SJSA1 (cell line): ENCODE results near the gene ABHD14A. TPM values are rescaled to one million over a fixed set of nuclear protein-coding genes. Genes with fewer than 3 reads are reported as not detected.

Experiments
- DNase-seq, 2 experiments: peaks; one replicate each; pipeline ENCODE4 v3.0.0-alpha.2; 2015 to 2020; ENCODE audit warnings: low spot score in 2 of 2, low read depth in 1 of 2
- H3K27ac ChIP-seq: fragments of 250-450 bp; sonication (Bioruptor Pico); 2 replicates; pipeline ENCODE4 v1.5.1; 2020; ENCODE audit warnings: mild to moderate bottlenecking, moderate library complexity
- H3K27me3 ChIP-seq: fragments of 250-450 bp; sonication (Bioruptor Pico); replicated peaks from 2 replicates; pipeline ENCODE4 v1.5.1; 2020; ENCODE audit warnings: mild to moderate bottlenecking, moderate library complexity
- H3K36me3 ChIP-seq: fragments of 250-450 bp; sonication (Bioruptor Pico); 2 replicates; pipeline ENCODE4 v1.5.1; 2020; ENCODE audit warnings: mild to moderate bottlenecking
- H3K4me1 ChIP-seq: fragments of 250-450 bp; sonication (Bioruptor Pico); replicated peaks from 2 replicates; pipeline ENCODE4 v1.6.1; 2021; ENCODE audit warnings: mild to moderate bottlenecking
- H3K4me3 ChIP-seq: fragments of 250-450 bp; sonication (Bioruptor Pico); 2 replicates; pipeline ENCODE4 v1.5.1; 2020; ENCODE audit warnings: mild to moderate bottlenecking
- H3K9me3 ChIP-seq: fragments of 250-450 bp; sonication (Bioruptor Pico); replicated peaks from 2 replicates; pipeline ENCODE4 v1.5.1; 2020; ENCODE audit warnings: mild to moderate bottlenecking
- total RNA-seq: library from RNA; depleted of rRNA; stranded (reverse); fragments of >200 nt; shearing (Covaris generic); gene quantifications from 2 replicates; pipeline ENCODE4 v1.2.3, GENCODE V29; 2014

The ABHD14A gene
- total RNA-seq, 1 experiment from 2014 or later = 13.2 TPM

DNA sequence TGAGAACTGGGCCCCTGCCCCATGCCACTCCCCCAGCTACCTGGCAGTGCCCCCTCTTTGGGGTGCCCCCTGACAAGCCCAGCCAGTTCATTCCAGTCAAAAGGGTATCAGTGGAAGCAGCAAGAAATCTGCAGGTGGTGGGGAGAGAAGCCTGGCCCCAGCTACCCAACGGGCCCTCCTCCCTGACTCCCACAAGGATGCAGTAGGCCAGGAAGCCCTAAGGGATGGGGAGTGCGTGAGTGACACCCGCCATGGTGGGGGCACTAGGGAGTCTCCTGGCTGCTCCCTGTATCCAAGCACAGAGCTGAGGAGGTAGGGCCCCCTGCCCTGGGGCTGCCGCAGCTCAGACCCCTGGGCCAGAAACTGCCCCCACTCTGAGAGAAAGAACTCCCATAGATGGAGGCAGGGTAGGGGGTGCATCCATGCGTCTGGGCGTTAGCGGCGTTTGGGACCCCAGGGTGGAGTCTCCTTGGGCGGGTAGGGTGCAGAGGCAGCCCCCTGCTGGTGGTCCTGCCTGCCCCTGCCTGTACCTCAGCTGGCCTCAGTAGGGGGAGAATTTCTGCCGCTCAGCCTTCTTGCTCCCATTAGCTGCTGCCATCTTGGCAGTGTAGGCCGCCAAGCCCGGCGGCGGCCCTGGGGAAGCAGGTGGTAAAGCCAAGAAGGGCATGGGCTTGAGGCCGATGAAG is 17.2 kb upstream of the ABHD14A start:
- H3K9me3 ChIP-seq = no peaks in the 10 kb centered on the region
- DNase-seq = no peak
- H3K4me3 ChIP-seq = no peak overlapping the region
- H3K4me1 ChIP-seq = peaks cover 10% of the 10 kb centered on the region
- no peak overlapping the region for H3K27ac ChIP-seq
- H3K27me3 ChIP-seq = no peaks in the 10 kb centered on the region
- H3K36me3 ChIP-seq = peaks cover 55% of the 10 kb centered on the region

DNA sequence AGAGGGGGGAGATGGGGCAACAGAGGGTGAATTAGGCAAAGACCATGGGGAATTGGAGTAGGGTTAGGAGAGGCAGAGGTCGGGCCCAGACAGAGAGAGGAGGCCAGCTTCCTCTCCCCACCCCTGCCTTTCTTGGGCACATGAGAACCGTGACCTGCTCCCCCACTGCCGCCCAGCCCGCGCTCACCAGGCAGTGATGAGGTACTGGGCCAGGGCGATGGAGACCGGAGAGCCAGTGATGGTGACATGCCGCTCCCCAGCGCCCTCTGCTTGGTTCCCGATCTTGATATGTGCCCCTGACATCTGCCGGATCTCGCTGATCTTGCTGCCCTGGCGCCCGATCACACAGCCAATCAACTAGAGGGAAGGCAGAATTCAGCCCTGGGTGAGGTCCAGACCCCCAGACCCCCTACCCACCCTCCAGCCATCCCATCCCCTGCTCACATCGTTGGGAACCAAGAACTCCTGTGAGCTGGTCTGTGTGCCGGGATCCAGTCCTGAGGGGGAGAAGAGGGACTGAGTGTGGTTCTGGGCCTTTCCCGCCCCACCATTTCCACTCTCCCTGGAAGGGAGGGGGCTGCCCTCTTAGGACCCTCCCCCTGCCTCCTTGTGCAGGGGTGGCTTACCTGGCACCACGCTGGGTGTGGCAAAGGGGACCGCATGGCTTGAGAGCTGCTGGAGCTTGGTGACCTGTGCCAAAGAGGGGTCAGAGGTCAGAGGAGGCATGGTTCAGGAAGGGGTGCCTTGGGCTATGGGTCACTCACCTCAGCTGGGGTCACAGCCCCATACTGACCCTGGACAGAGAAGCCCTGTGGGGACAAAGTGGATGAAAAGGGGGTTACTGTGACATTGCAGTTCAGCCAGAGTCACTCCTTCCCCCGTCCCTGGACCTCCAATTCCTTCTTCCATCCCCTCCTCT is 16.0 kb upstream of the ABHD14A start:
- Histone ChIP-seq H3K36me3 (peaks cover 64% of the 10 kb centered on the region), H3K9me3 (no peaks in the 10 kb centered on the region), H3K4me3 (no peak overlapping the region), H3K4me1 (peaks cover 14% of the 10 kb centered on the region), H3K27ac (no peak overlapping the region), H3K27me3 (no peaks in the 10 kb centered on the region)
- DNase-seq = no peak

DNA sequence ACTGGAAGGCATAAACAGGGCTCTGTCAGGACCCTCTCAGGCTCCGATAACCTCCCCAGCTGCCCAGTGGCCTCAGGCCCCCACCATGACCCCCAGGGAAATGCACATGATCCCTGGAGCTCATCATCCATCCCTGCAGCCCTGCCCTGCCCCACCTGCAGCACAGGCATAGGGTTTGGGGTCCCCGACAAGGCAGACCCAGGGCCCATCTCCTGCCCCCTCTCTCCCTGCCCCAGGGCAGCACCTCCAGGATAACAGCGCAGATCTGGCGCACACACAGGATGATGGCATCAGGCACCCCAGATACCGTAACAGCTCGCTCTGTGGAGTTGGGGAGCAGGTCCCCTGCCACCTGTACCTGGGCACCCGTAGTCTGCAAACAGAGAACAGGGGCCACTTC is 15.2 kb upstream of the ABHD14A start:
- H3K9me3 ChIP-seq = no peaks in the 10 kb centered on the region
- no peak overlapping the region for H3K27ac ChIP-seq
- no peaks in the 10 kb centered on the region for H3K27me3 ChIP-seq
- peaks cover 21% of the 10 kb centered on the region for H3K4me1 ChIP-seq
- peak in 1 of 2 experiments; percentile 38 for DNase-seq
- no peak overlapping the region for H3K4me3 ChIP-seq
- peaks cover 69% of the 10 kb centered on the region for H3K36me3 ChIP-seq

DNA sequence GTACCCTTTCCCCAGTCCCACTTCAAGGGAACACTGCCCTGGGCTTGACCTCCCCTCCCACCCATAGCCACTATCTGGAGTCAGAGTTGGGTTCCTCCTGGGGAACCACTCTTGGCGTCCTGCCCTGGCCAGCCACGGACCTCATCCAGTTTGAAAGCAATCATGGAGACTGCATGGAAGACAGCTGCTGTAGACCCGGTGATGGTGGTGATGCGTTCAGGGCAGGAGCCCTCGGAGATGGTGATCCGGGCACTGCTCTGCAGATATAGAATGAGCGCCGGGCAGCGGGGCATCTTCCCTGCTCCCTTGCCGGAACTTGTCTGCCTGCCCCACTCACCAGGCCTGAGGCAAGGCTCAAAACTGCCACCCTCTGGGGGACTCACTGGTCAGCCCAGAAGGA is 14.5 kb upstream of the ABHD14A start:
- no peaks in the 10 kb centered on the region for H3K27me3 ChIP-seq
- peaks cover 69% of the 10 kb centered on the region for H3K36me3 ChIP-seq
- H3K4me1 ChIP-seq = peaks cover 29% of the 10 kb centered on the region
- H3K9me3 ChIP-seq = no peaks in the 10 kb centered on the region
- no peak overlapping the region for H3K27ac ChIP-seq
- DNase-seq = peak in 1 of 2 experiments; percentile 37
- H3K4me3 ChIP-seq = no peak overlapping the region

DNA sequence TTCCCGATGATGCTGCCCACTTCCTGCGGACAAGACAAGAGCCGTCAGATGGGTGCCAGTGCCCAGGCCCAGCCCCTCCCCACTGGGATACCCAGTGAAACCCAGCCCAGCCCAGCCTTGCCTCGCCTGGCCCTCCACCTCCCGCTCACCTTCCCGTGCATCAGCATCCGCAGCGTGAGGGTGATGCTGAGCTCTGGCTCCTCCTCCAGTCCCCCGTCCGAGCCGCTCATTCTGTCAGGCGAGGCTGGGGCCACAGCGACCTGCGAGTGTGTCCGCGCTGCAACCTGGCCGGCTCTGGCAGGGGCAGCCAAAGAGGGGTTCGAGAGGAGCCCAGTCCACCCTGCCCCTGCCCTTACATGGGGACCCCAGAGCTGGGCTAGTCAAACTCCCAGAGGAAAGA is 13.9 kb upstream of the ABHD14A start:
- no peak for DNase-seq
- Histone ChIP-seq H3K9me3 (no peaks in the 10 kb centered on the region), H3K36me3 (peaks cover 69% of the 10 kb centered on the region), H3K4me3 (no peak overlapping the region), H3K27ac (no peak overlapping the region), H3K4me1 (peaks cover 35% of the 10 kb centered on the region), H3K27me3 (no peaks in the 10 kb centered on the region)

DNA sequence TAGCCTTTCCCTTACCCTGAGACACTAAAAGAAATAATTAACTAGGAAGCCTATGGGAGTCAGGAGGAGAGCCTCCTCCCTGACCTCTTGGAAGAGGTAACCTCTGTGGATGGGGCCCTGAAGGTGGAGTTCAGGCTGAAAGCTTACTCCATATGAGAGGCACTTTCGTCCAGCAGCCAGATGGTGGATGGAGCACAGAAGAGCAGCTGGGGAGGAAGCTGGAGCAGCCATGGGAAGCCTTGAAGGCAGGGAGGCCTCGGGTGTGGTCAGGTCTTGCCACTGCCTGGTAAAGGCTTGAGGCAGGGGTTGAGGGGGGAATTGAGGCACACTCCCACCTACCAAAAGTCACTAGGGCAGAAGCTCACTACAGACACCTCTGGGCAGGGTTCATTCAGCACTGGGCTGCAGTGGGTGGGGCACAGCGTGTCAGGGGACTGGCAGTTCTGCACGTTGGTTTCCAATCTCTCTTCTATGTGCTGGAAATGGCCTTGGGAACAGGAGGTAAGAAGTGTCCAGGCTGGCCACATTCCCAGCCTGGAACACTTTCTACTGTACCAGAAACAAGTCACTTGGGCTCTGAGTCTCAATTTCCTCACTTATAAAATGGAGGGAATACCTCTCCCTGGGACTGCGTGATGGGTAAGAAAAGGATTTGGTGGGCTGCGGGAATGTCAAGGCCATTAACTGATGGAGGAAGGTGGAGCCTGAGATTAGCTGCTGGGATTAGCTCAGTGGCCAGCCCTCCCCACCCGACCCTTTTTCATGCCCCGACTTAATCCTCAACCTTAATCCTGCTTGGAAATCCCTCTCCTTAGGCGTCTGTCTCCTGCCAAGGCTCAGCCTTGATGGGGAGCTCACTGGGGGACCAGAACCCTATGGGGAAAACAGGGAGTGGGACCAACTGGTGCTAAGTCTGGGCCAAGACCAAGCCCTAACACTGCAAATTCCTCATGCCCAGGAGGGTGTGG is 13.0 kb upstream of the ABHD14A start:
- DNase-seq = no peak
- Histone ChIP-seq H3K4me3 (no peak overlapping the region), H3K36me3 (peaks cover 62% of the 10 kb centered on the region), H3K9me3 (no peaks in the 10 kb centered on the region), H3K4me1 (peaks cover 44% of the 10 kb centered on the region), H3K27me3 (no peaks in the 10 kb centered on the region), H3K27ac (no peak overlapping the region)

DNA sequence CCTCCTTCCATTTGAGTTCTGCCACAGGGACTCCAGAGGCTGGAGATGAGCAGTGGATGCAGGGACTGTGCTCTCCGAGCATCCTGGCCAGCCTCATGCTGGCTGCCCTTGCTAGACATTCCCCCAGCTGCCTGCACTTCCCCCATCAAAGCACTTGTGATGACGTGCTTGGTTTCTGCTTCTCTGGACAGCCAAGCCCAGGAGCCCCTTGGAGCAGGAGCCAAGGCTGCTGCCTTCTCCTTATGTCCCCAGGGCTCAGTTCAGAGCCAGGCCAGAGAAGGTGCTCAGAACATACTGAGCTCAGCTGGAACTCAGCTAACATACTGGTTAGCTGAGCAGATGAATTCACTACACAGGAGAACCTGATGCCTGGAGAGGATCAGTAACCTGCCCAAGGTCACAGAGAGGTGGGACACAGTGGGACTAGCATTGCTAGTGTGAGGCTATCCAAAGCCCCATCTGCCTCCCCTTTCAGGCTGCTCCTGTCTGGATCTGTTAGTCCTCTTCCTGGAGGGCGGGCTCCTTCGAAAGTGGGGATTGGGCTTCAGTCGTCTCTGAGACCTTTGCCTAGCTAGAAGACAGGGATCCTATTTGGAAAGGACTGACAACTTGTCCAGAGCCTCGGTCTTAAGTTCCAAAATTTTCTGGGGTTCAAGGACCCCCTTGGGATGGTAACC is 11.9 kb upstream of the ABHD14A start:
- Histone ChIP-seq H3K4me1 (peaks cover 50% of the 10 kb centered on the region), H3K36me3 (peaks cover 54% of the 10 kb centered on the region), H3K9me3 (no peaks in the 10 kb centered on the region), H3K27me3 (no peaks in the 10 kb centered on the region), H3K4me3 (no peak overlapping the region), H3K27ac (no peak overlapping the region)
- DNase-seq = no peak

DNA sequence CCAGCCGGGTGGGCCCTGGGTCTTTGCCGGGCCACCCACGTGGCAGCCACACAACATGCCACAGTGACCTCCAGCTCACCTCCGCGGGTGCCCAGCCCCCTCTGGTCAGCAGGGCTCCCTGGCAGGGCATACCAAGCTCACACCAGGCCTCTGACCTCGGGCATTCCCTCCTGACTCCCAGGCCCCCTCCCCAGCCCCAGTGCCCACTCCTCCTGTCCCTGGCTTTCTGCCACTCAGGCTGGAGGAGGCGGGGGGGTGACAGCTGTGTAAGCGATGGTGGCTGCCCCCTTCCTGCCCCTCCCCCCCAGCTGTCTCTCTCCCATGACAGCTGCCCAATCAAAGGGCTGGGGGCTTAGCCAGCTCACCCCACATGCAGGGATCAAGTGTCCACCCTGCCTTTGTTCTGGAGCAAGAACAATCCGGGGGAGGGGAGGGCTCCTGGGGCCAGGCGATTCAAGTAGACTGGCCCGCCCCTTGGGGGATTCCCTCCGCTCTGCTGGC is 10.9 kb upstream of the ABHD14A start:
- no peak overlapping the region; the same call in 1 of the 2 replicates for H3K4me3 ChIP-seq
- H3K9me3 ChIP-seq = no peaks in the 10 kb centered on the region
- peak; percentile 68 to 83 for DNase-seq
- H3K27me3 ChIP-seq = no peaks in the 10 kb centered on the region
- H3K36me3 ChIP-seq = peaks cover 51% of the 10 kb centered on the region
- H3K27ac ChIP-seq = no peak overlapping the region; the same call in 1 of the 2 replicates
- peaks cover 54% of the 10 kb centered on the region for H3K4me1 ChIP-seq

DNA sequence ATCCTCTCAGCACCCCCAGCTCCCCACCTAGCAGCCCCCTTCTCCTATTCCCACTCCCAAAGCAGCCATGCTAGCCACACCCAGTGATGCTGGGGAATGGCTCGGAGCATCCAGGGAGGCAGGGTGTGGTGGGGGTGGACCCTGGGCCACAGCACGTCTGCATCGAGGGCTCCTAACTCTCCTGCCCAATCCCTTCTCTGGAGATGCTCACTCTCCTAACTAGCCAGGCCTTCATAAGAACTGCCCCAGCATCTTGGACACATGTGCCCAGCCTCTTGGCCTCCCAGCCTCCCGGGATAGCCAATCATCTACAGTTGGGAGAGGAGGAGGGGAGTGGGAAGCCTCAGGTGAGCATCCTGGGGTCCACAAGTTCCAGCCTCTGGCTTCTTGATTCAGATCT is 10.3 kb upstream of the ABHD14A start:
- Histone ChIP-seq H3K27me3 (no peaks in the 10 kb centered on the region), H3K4me3 (no peak overlapping the region), H3K4me1 (peaks cover 54% of the 10 kb centered on the region), H3K36me3 (peaks cover 46% of the 10 kb centered on the region), H3K9me3 (no peaks in the 10 kb centered on the region), H3K27ac (no peak overlapping the region)
- DNase-seq = no peak

DNA sequence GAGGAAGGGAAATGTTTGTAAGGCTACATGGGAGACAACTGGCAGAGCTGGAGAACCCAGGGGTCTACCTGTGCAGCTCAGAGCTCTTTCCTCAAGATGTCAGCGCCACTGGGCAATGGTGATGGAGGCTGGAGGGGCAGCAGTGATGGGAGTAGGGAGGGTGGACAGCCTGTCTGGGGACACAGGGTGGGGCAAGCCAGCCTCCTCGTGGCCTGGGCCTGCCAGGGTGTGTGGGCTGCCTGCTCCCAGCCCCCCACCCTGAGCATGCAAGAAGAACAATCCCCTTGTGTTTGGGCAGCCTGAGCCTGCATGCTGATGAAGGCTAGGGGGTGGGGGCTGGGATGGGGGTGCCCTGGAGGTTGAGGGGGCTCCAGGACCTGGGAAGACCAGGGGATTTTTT is 8.8 kb upstream of the ABHD14A start:
- Histone ChIP-seq H3K36me3 (peaks cover 31% of the 10 kb centered on the region), H3K9me3 (no peaks in the 10 kb centered on the region), H3K27me3 (no peaks in the 10 kb centered on the region), H3K27ac (no peak overlapping the region), H3K4me1 (peaks cover 54% of the 10 kb centered on the region), H3K4me3 (peak overlapping the region; percentile 92)
- no peak for DNase-seq

DNA sequence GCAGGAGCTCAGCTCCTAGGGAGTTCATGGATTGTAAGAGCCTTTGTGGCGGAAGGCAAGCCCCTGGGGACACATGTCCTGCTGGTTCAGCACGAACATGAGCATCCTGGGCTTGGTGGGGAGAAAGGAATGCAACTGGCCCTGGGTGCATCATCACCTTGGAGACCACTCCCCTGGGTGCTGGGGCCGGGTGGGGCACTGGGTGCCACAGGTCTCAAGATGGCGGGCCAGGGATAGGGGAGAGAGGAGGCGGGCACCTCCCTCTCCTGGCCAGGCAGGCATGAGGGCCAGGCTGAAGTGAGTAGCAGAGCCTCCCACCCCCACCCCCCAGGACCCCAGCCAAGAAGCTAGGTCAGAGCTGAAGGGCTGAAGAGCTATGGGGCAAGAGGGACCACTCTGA is 8.4 kb upstream of the ABHD14A start:
- Histone ChIP-seq H3K9me3 (no peaks in the 10 kb centered on the region), H3K4me3 (peak overlapping the region; percentile 92), H3K4me1 (peaks cover 54% of the 10 kb centered on the region), H3K36me3 (peaks cover 28% of the 10 kb centered on the region), H3K27ac (no peak overlapping the region), H3K27me3 (no peaks in the 10 kb centered on the region)
- no peak for DNase-seq

DNA sequence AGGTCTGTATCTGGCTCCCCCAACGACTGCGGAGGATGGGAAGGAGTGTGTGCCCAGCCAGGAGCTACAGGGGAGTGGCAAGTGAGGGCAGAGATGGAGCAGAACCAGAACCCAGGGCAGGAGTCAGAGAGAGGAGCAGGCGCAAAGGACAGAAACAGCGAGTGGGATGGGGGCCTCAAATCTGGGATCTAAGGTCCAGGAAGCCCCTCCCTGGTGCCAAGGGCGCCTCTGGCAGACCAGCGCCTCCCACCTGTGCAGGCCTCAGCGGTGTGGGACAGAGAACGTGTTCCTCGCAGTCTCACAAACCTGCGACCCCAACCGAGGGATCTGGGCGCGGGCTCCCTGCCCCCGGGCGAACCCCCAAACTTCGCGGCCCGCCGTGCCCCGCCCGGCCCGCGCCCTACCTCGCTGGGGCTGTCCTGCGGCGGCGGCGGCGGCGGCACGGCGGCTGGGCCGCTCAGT is 7.9 kb upstream of the ABHD14A start:
- peak overlapping the region; percentile 87 for H3K27ac ChIP-seq
- H3K4me1 ChIP-seq = peaks cover 54% of the 10 kb centered on the region
- H3K27me3 ChIP-seq = no peaks in the 10 kb centered on the region
- H3K9me3 ChIP-seq = no peaks in the 10 kb centered on the region
- H3K36me3 ChIP-seq = peaks cover 28% of the 10 kb centered on the region
- H3K4me3 ChIP-seq = peak overlapping the region; percentile 92
- DNase-seq = no peak
